Stimulated activated CD4-positive, alpha-beta T cell treated with anti-CD3 and anti-CD28 coated beads, Interleukin-4, amount 100 ng/mL, for 24 hours (primary cell): ENCODE measurements around the gene ADAM21.
A peak's percentile ranks its signal among the peaks of the same experiment; 100 is the strongest.
"Not testable (repeated sequence)": the region's sequence is repeated elsewhere in the genome, so short reads cannot be mapped to it uniquely, and the experiment has no call there.

Source experiments
- DNase-seq: peaks from one replicate; pipeline ENCODE4 v3.0.0-alpha.2; 2020

ADAM21 gene

DNA sequence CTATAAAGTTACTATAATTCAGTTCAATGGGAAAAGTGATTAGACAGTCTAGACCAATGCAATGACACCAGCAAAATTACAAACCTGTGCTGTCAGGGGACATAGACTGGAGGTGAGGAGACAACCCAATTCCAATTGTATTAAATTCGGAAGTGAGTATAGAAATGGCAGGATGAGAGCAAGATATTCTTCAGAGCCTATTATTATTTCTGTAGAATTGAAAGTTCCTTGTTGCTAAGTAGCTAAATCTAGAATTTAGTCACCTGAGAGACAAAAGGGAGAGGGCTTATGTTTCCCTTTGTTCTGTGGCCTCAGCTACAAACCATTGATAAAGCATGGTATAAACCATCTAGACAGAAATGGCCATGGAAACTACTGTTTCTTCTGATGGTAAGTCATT is at the start of gene ADAM21:
Gene ADAM21, plus strand, starts transcription at position 301 of the 400 bp plus-strand sequence. CDS start 5,326 bp downstream, outside the sequence.
- DNase-seq: no peak

DNA sequence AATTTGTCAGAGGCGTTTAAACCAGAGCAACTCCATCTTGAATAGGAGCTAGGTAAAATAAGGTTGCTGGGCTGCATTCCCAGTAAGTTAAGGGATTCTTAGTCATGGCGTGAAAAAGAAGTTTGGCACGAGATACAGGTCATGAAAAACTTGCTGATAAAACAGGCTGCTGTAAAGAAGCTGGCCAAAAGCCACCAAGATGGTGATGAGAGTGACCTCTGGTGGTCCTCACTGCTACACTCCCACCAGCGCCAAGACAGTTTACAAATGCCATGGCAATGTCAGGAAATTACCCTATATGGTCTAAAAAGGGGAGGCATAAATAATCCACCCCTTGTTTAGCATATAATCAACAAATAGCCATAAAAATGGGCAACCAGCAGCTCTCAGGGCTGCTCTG is 48.6 kb upstream of the ADAM21 start:
- not testable (repeated sequence) for DNase-seq

DNA sequence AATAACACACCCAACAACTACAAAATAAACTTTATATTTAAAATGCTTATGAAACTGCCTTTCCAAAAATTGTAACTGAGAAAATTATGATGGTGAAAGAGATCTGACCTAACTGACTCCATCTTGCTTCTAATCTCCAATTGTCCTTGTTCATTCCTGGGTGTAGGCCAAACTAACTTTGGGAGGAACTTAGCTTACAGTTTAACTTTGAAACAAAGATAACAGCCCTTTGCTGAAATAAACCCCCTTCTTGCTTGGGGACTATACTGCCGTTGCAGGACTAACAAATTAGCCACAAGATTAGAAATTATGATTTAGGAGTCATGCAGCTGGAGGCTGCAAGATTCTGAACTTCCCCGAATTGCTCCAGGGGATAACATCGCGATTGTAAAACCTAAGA is 45.8 kb upstream of the ADAM21 start:
- not testable (repeated sequence) for DNase-seq

DNA sequence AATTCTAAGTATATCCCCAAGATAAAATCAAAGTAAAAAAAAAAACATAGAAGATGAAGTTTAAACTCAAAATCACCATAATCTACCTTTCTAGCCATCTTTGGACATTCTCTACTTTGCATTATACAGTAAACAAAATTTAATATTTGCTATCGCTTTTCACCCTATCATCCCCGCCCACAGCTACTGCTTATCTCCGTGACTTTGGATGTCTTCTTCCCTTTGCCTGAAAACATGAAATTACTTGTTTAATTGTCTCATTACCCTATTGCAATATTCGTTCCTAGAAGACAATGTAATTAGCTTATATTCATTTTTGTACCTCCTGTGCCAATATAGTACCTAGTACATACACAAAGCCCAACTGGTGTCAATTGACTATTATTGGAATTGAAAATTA is 44.4 kb upstream of the ADAM21 start:
- DNase-seq: no peak

DNA sequence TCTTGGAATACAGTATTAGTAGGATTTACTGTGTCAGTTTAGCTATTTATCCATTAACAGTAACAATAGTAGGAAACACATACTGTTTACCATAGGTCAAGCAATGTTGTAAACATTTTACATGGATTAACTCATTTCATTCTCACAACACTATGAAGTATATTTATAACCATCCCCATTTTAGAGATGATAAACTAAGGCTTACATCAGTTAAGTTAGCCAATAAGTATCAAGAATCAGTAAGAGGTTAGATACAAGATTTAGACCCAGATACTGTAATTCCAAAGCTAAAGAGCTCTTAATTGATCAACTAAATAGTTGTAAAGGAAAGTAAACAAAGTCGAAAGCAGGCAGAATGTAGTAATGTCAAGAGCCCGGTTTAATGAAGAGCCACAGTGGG is 36.2 kb upstream of the ADAM21 start:
- no peak for DNase-seq

DNA sequence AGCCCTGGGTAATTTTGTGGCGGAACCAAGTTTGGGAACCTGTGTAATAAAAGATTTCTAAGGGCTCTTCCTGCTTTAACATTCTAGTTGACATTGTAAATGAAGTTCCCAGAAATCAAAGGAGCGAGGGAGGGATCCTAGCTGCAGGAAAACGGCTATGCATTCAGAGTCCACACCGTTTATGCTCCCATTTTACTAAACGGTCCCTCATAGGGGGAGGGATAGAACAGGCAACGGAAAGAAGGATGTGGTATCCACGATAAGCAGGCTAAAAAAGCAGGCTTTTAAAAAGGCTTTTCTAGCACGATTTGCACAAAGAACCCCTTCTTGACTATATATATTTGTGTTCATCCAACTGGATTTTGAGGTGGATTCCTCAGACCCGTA is 35.6 kb upstream of the ADAM21 start:
- no peak for DNase-seq

DNA sequence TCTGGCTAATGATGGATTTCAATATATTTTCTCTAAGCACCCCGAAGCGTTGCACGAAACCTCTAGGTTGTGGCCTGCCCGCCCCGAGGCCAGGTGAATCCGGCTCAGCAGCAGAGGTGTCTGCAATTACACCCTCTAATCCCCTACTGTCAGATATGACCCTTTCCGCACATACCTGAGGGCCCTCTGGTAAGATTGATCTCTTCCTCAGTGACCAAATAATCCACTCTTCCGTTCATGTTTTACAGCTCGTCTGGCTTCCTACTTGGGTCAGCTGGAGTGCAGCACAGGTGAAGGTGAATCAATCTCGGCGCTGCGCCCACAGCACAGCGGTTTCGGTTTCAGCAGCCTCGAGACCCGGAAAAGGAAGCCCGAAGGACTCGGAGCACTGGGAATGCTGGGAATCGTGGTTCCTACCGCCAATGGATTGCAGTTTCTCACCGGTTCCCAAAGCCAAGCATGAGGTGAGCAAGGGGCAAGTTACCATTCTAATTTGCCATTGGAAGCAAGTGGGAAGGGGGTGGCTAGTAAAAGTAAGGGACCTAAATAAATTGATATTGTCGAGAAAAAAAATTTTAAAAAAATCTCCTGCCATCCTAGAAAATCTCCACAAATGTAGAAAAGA is 35.1 kb upstream of the ADAM21 start, which contains the start of gene SYNJ2BP:
Gene SYNJ2BP, minus strand, starts transcription at position 366 of the 625 bp plus-strand sequence. Its CDS starts 127 bp downstream, at position 239.
- peak; percentile 57 for DNase-seq

DNA sequence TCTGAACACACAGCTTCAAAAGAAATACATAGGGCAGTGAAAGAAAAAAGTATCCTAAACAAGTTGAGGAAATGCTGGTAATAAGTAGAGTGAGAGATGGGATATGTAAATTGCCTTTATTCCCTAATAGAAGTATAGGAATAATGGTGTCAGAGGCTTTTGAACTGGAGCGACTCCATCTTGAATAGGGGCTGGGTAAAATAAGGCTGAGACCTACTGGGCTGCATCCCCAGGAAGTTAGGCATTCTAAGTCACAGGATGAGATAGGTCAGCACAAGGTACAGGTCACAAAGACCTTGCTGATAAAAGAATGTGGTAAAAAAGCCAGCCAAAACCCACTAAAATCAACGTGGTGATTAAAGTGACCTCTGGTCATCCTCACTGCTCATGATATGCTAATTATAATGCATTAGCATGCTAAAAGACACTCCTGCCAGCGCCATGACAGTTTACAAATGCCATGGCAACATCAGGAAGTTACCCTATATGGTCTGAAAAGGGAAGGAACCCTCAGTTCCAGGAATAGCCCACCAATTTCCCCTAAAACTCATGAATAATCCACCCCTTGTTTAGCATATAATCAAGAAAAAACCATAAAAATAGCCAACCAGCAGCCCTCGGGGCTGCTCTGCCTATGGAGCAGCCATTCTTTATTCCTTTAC is 32.6 kb upstream of the ADAM21 start:
- not testable (repeated sequence) for DNase-seq

DNA sequence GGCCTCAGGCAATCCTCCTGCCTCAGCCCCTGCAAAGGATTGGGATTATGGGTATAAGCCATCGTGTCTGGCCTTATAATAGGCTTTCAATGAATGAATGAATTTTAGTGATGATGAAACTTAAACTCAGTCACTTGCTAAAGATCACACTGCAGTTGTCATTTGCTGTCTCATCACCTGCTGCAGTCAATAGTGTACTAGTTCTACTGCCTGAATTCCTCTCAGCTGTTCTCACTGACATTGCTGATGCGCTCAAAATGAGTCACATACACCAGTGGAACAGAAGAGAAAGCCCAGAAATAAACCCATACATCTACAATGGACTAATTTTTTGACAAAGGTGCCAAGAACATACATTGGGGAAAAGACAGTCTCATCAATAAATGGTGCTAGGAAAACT is 29.4 kb upstream of the ADAM21 start:
- DNase-seq: no peak

DNA sequence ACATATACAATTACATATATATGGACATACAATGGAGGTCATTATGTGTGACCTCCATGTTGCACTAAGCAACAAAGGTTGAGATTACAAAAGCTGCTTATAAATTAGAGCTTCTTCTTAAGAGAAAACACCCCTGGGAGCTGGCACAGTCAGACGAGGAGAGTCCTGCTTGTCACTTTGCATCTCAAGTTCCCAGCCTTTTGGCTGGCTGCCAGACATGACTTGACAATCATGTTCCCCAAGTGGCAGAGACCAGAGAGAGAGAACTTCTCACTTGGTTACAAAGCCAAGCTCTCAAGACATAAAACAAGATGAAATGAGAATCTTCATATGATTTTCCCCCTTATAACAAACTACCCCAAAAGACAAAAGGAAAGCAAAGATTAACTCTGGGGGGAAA is 26.6 kb upstream of the ADAM21 start:
- DNase-seq: no peak

DNA sequence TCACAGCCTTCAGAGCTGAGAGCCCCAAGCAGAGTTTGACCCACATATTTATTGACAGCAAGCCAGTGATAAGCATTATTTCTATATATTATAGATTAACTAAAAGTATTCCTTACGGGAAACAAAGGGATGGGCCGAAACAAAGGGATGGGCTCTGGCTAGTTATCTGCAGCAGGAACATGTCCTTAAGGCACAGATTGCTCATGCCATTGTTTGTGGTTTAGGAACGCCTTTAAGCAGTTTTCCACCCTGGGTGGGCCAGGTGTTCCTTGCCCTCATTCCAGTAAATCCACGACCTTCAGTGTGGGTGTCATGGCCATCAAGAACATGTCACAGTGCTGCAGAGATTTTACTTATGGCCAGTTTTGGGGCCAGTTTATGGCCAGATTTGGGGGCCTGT is 25.4 kb upstream of the ADAM21 start:
- DNase-seq: not testable (repeated sequence)

DNA sequence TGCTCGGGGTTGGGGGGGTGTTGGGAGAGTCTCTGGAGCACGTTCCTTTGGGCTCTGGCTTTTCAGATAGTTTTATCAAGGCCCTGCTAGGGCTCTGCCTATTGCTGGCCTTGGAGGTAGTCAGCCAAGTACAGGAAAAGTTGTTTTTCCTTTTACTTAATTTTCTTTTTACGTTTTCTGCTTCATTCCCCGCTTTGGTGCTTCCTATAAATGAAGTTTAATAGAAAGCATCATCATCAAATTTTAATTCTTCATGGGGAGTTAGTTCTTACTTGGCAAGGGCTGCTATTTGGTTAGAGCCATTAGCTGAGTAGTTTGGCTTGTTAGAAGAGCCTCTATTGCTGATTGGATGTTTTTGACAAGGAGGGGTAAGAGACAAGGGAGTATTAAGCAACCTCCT is 15.1 kb upstream of the ADAM21 start:
- no peak for DNase-seq

DNA sequence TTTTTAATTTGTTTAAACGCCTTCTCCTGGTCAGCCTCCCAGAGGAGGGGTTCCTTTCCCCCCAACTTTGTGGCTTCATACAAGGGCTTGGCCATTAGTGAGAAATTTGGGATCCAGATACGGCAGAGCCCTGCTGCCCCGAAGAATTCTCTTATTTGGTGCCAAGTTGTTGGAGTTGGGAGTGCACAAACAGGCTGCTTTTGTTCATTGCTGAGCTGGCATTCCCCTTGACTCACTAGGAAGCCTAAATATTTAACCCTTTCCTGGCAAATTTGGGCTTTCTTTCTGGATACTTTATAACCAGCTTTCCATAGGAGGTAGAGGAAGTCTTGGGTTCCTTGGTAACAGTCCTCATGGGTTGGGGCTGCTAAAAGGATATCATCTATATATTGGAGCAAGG is 10.3 kb upstream of the ADAM21 start:
- DNase-seq: no peak

DNA sequence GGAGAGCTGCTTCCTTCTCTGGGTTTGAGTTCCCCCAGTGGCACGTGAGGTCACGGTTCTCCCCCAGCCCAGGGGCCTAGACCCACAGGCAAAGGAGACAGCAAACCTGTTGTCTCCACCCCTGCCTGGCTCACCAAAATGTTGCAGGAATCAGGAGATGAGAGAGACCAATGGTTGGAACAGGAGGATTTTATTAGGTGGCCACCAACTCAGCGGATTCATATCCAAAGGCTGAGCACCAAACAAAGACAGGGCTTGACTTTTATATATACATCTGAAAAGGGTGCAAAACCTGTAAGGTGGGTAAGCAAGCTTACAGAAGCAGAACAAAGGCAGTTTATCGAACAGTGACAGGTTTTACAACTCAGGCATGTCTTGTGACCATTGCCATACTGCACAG is 9.2 kb upstream of the ADAM21 start:
- DNase-seq: no peak

DNA sequence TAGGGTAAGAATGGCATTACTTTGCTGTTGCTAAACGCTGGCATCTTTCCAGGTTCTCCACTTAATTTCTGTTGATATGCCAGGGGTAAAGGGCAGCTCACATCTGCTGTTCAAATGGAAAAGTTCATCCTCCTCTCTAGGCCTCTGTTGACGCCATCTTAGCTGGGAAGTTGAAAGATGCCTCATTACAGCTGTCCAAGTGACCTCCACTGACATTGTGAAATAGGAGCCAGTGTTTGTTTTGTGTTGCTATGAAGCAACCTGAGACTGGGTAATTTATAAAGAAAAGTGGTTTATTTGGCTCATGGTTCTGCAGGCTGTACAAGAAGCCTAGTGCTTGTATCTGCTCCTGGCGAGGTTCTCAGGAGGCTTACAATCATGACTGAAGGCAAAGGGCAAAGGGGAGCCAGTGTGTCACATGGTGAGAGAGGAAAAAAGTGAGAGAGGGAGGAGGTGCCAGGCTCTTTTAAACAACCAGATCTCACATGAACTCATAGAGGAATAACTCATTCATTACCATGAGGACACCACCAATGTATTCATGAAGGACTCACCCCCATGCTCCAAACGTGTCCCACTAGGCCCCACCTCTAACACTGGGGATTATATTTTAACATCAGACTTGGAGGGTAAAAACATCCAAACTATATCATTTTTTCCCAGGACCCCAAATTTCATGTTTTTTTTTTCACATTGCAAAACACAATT is 3.2 kb upstream of the ADAM21 start:
- DNase-seq: no peak

DNA sequence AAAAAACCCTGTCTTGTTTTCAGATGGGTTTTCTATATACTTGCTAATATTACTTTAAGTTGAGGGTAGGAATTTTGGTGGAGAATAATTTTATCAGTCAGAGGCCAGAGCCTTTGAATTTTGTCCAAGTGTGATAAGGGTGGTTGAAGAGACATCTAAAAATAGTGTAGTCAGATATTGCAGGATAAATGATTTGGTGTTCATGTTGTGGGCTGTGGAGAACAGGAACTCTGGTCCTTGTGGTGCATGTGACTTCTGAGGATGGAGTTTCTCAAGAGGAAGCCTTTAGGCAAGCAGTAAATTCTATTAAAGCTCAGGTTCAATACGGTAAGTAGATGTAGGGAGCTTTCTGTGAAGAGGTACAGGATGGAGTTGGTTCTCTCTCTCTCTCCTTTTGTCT is 2.8 kb downstream of the ADAM21 start:
- DNase-seq: no peak

DNA sequence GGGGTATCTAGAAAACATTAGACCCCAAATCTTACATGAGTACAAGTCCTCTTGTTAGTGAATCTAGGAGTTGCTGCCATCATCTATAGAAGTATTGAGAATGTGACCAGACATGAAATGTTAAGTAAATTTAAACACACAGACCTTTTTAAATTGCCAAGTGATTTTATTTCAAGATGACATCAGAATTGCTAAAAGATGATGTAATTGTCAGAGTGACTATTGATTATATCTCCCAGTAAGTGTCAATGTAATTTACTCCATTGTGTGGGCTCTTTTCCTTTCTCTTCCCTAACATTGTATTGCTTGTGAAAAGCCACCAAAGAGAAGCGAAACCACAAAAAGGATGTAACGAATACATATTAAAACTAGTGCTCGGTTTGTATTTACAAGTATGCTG is 16.8 kb downstream of the ADAM21 start:
- no peak for DNase-seq

DNA sequence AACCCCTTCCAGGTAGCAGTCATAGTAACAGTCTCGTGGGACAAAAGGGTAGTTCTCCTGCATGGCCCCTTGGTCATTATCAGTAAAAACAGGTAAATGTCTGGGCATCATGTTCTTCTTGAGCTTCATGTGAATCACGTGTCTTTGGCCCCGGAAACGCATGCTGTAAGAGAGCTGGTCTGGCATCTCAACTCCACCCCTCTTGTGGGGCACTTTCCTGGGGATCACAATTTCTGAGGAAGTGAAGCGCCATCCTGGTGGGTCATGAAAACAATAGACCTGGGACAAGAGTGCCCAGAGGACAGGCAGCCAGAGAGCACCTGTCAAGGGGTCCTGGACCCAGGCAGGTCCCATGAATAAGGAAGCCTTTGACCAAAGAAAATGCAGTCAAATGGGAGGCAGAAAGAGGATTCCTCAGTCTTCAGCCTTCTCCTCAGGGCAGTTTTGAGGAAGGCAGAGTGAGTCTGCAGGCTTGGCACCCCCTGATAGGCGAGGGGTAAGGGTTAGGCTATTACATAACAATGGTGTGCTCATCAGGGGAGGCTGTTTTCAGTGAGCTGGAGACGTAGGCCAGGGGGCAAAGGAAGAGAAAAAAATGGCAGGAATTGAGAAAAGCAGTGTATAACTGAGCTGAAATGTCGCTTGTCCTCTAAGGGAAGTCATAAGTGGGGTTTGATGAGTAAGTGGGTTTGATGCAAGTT is 19.0 kb downstream of the ADAM21 start:
- DNase-seq: not testable (repeated sequence)

DNA sequence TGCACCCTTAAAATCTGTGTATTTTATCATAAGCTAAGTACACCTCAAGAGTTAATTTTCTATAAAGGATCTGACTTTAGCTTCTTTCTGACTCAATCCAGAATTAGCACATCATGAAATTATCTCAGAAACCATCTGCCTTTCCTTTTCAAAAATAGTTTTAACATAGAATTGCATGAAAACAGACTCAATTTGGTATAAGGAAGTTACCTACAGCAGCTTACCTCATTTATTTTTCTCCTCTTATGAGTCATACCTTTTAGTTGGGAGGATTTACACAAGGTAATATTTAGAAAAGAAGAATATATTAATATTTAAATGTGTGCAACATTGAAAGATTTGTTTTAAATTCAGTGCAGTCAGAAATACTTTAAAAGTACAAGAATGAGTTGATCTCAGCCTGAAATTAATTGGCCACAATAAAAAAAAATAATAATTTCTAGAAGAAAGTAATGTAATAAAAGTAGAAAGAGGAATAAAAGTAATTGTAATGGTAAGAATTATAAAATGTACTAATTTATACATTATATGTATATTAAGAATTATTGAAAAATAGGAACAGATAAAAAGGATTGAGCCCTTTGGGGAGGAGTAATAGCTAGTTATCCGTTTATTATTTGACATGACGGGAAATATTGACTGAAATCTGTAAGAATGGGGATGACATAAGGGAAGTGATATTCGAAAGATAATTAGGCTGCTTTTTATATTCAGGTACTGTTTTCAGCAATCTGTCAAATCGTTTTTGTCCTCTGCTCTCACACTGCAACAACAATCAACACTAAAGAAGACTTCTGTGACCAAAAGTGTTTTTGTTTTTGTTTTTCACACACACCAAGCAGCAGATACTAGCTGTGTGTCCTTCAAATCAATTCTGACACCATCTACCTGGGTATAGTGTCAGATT is 20.5 kb downstream of the ADAM21 start:
- DNase-seq: no peak

DNA sequence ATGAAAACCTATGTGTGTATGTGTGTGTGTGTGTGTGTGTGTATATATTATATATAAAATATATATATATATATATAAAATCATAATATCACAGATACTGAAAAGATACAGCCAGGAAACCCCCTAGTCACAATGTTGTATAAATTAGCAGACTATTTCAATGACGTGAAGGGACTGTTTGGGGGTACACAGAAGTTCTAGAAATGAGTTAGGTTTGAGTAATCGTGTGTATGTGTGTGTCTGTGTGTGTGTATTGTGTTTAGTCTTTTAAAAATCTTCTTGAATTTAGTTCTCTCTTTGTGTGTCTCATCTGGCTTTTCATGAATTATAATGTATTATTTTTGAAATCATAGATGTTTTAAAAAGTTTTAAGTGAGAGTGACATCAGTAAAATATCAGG is 21.9 kb downstream of the ADAM21 start:
- no peak for DNase-seq

DNA sequence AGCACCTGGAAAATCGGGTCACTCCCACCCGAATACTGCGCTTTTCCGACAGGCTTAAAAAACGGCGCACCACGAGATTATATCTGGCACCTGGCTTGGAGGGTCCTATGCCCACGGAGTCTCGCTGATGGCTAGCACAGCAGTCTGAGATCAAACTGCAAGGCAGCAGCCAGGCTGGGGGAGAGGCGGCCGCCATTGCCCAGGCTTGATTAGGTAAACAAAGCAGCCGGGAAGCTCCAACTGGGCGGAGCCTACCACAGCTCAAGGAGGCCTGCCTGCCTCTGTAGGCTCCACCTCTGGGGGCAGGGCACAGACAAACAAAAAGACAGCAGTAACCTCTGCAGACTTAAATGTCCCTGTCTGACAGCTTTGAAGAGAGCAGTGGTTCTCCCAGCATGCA is 23.5 kb downstream of the ADAM21 start:
- DNase-seq: not testable (repeated sequence)

DNA sequence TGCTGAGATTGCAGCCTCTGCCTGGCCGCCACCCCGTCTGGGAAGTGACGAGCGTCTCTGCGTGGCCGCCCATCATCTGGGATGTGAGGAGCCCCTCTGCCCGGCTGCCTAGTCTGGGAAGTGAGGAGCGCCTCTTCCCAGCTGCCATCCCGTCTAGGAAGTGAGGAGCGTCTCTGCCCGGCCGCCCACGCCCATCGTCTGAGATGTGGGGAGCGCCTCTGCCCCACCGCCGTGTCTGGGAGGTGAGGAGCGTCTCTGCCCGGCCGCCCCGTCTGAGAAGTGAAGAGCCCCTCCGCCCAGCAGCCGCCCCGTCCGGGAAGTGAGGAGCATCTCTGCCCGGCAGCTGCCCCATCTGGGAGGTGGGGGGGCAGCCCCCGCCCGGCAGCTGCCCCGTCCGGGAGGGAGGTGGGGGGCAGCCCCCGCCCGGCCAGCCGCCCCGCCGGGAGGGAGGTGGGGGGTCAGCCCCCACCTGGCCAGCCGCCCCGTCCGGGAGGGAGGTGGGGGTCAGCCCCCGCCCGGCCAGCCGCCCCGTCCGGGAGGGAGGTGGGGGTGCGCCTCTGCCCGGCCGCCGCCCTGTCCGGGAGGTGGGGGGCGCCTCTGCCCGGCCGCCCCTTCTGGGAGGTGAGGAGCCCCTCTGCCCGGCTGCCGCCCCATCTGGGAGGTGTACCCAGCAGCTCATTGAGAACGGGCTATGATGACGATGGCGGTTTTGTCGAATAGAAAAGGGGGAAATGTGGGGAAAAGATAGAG is 25.6 kb downstream of the ADAM21 start:
- not testable (repeated sequence) for DNase-seq
